IPS-20b (cell line): Measurements from ENCODE around the gene RSPRY1.
"Not testable (repeated sequence)": the region's sequence is repeated elsewhere in the genome, so short reads cannot be mapped to it uniquely, and the experiment has no call there.

Experiments used
- H3K27ac ChIP-seq: one replicate; pipeline ENCODE4 v1.5.1; 2013; ENCODE audit warnings: low read length
- H3K27me3 ChIP-seq: 2 replicates; pipeline ENCODE4 v1.6.1; 2013; ENCODE audit warnings: mild to moderate bottlenecking, low read length, inconsistent platforms; ENCODE audit not compliant: insufficient read depth
- H3K36me3 ChIP-seq: 2 replicates; pipeline ENCODE4 v1.6.1; 2013; ENCODE audit warnings: low read depth, mild to moderate bottlenecking, inconsistent platforms, low read length, moderate library complexity; ENCODE audit not compliant: insufficient read depth
- H3K4me1 ChIP-seq: 2 replicates; pipeline ENCODE4 v1.6.1; 2013; ENCODE audit warnings: mild to moderate bottlenecking, control low read depth, inconsistent platforms, low read length, moderate library complexity; ENCODE audit not compliant: insufficient read depth
- H3K4me3 ChIP-seq: 2 replicates; pipeline ENCODE4 v1.5.1; 2013; ENCODE audit warnings: mild to moderate bottlenecking, low read length, inconsistent platforms
- H3K9ac ChIP-seq: 2 replicates; pipeline ENCODE4 v1.6.1; 2013; ENCODE audit warnings: low read depth, mild to moderate bottlenecking, inconsistent platforms, low read length, moderate library complexity
- H3K9me3 ChIP-seq: 2 replicates; pipeline ENCODE4 v1.6.1; 2013; ENCODE audit warnings: mild to moderate bottlenecking, low read depth, low read length, inconsistent platforms; ENCODE audit not compliant: insufficient read depth

The RSPRY1 gene

GRCh38 chr16:57263541-57264351, 77.6 kb downstream of the RSPRY1 start:
- H3K4me3 ChIP-seq: no peak overlapping the region
- no peak overlapping the region for H3K27ac ChIP-seq
- H3K9ac ChIP-seq: no peak overlapping the region
- H3K4me1 ChIP-seq: peaks cover 5% of the 10 kb centered on the region; the same call in 1 of the 2 replicates
- H3K9me3 ChIP-seq: no peaks in the 10 kb centered on the region
- H3K36me3 ChIP-seq: no peaks in the 10 kb centered on the region
- H3K27me3 ChIP-seq: no peaks in the 10 kb centered on the region

- Histone ChIP-seq H3K9me3 (no peaks in the 10 kb centered on the region), H3K9ac (no peak overlapping the region), H3K4me1 (peaks cover 5% of the 10 kb centered on the region; the same call in 1 of the 2 replicates), H3K27me3 (no peaks in the 10 kb centered on the region), H3K27ac (no peak overlapping the region), H3K4me3 (no peak overlapping the region), H3K36me3 (no peaks in the 10 kb centered on the region)
Measured at GRCh38 chr16:57264381-57264780, 78.3 kb downstream of the RSPRY1 start.

- H3K9ac ChIP-seq: no peak overlapping the region
- no peaks in the 10 kb centered on the region for H3K9me3 ChIP-seq
- H3K4me1 ChIP-seq: peaks cover 3% of the 10 kb centered on the region; the same call in 1 of the 2 replicates
- no peak overlapping the region for H3K27ac ChIP-seq
- no peaks in the 10 kb centered on the region for H3K27me3 ChIP-seq
- H3K4me3 ChIP-seq: no peak overlapping the region
- H3K36me3 ChIP-seq: no peaks in the 10 kb centered on the region
Measured at GRCh38 chr16:57264950-57265371, 78.8 kb downstream of the RSPRY1 start.

GRCh38 chr16:57265850-57266530, 79.9 kb downstream of the RSPRY1 start:
- H3K9me3 ChIP-seq: no peaks in the 10 kb centered on the region
- no peak overlapping the region for H3K4me3 ChIP-seq
- no peak overlapping the region for H3K27ac ChIP-seq
- H3K9ac ChIP-seq: no peak overlapping the region
- H3K4me1 ChIP-seq: no peaks in the 10 kb centered on the region
- no peaks in the 10 kb centered on the region for H3K27me3 ChIP-seq
- no peaks in the 10 kb centered on the region for H3K36me3 ChIP-seq

- Histone ChIP-seq H3K9ac (no peak overlapping the region), H3K4me3 (no peak overlapping the region), H3K36me3 (no peaks in the 10 kb centered on the region), H3K4me1 (no peaks in the 10 kb centered on the region), H3K9me3 (no peaks in the 10 kb centered on the region), H3K27ac (no peak overlapping the region), H3K27me3 (no peaks in the 10 kb centered on the region)
Measured at GRCh38 chr16:57266531-57267260, 80.6 kb downstream of the RSPRY1 start.

GRCh38 chr16:57267343-57267742, 81.2 kb downstream of the RSPRY1 start:
- not testable (repeated sequence) for H3K27ac ChIP-seq, H3K4me1 ChIP-seq, H3K9ac ChIP-seq, H3K4me3 ChIP-seq, H3K36me3 ChIP-seq, H3K9me3 ChIP-seq, H3K27me3 ChIP-seq

GRCh38 chr16:57268804-57269800, 83.0 kb downstream of the RSPRY1 start:
- Histone ChIP-seq H3K9ac (no peak overlapping the region), H3K36me3 (no peaks in the 10 kb centered on the region), H3K9me3 (no peaks in the 10 kb centered on the region), H3K4me1 (no peaks in the 10 kb centered on the region), H3K4me3 (no peak overlapping the region), H3K27me3 (no peaks in the 10 kb centered on the region), H3K27ac (no peak overlapping the region)

GRCh38 chr16:57270221-57271062, 84.3 kb downstream of the RSPRY1 start:
- Histone ChIP-seq H3K27me3 (no peaks in the 10 kb centered on the region), H3K4me1 (no peaks in the 10 kb centered on the region), H3K9ac (no peak overlapping the region), H3K4me3 (no peak overlapping the region), H3K36me3 (no peaks in the 10 kb centered on the region), H3K9me3 (no peaks in the 10 kb centered on the region), H3K27ac (no peak overlapping the region)

GRCh38 chr16:57271063-57271345, 84.9 kb downstream of the RSPRY1 start:
- Histone ChIP-seq H3K9ac (no peak overlapping the region), H3K4me3 (no peak overlapping the region), H3K27me3 (no peaks in the 10 kb centered on the region), H3K9me3 (no peaks in the 10 kb centered on the region), H3K4me1 (no peaks in the 10 kb centered on the region), H3K27ac (no peak overlapping the region), H3K36me3 (no peaks in the 10 kb centered on the region)

GRCh38 chr16:57271867-57272495, 85.9 kb downstream of the RSPRY1 start:
- Histone ChIP-seq H3K4me3 (no peak overlapping the region), H3K9me3 (no peaks in the 10 kb centered on the region), H3K27me3 (no peaks in the 10 kb centered on the region), H3K4me1 (no peaks in the 10 kb centered on the region), H3K9ac (no peak overlapping the region), H3K27ac (no peak overlapping the region), H3K36me3 (no peaks in the 10 kb centered on the region)
